Measurements from ENCODE around the gene PDGFB.
A peak's percentile ranks its signal among the peaks of the same experiment; 100 is the strongest.

Gene PDGFB

DNA sequence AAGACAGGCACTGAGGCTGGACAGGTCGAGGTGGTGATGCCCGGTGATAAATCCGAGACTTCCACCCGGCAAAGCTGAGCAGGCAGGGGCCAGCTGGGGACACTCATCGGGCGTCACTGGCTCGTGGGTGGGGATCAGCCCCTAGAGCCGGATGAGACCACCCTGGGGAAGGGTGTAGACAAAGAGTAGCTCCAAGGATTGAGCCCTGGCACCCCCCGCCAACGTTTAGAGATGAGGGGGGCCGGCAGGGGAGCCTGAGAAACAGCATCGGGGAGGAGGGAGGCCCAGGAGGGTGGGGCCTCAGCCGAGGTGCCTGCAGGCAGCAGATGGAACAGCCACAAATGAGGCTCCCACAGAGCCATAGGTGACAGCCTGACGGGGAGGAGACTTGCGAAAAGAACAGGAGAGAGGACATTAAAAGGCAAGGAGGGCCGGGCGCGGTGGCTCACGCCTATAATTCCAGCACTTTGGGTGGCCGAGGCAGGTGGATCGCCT lies 64.9 kb downstream of the PDGFB start:
- H3K27ac ChIP-seq, result no peak overlapping the region
- in situ Hi-C loops (cut with HindIII; ENCODE audit: low pct_ligation_motif_present, low sequenced_read_pairs), result no loop called here
- no peak overlapping the region for H3K4me3 ChIP-seq (ENCODE audit: low read depth, low read length)
- H3K27me3 ChIP-seq (replicated peaks), result no peaks in the 10 kb centered on the region
- TF ChIP-seq CTCF (IDR thresholded peaks at IDR 0.05; ENCODE audit: low read depth, low read length, missing control alignments), result no peak
- H3K36me3 ChIP-seq (replicated peaks), result no peaks in the 10 kb centered on the region
- no peak for DNase-seq

GRCh38 chr22:39179401-39179827 lies 65.4 kb downstream of the PDGFB start:
- in situ Hi-C loops (cut with HindIII; ENCODE audit: low pct_ligation_motif_present, low sequenced_read_pairs), result no loop called here
- no peak for TF ChIP-seq CTCF (IDR thresholded peaks at IDR 0.05; ENCODE audit: low read depth, low read length, missing control alignments)
- no peak overlapping the region for H3K4me3 ChIP-seq (ENCODE audit: low read depth, low read length)
- no peak overlapping the region for H3K27ac ChIP-seq
- no peak for DNase-seq
- no peaks in the 10 kb centered on the region for H3K27me3 ChIP-seq (replicated peaks)
- H3K36me3 ChIP-seq (replicated peaks), result no peaks in the 10 kb centered on the region

GRCh38 chr22:39178206-39179111 lies 66.3 kb downstream of the PDGFB start:
- H3K27ac ChIP-seq, result peak overlapping the region; percentile 21
- peak; percentile 54 for DNase-seq
- in situ Hi-C loops (cut with HindIII; ENCODE audit: low pct_ligation_motif_present, low sequenced_read_pairs), result no loop called here

GRCh38 chr22:39177791-39178190 lies 67.0 kb downstream of the PDGFB start:
- Histone ChIP-seq H3K27me3 (replicated peaks) (no peaks in the 10 kb centered on the region), H3K4me3 (ENCODE audit: low read depth, low read length) (no peak overlapping the region), H3K27ac (peak overlapping the region; percentile 21), H3K36me3 (replicated peaks) (no peaks in the 10 kb centered on the region)
- in situ Hi-C loops (cut with HindIII; ENCODE audit: low pct_ligation_motif_present, low sequenced_read_pairs), result no loop called here
- DNase-seq, result no peak
- TF ChIP-seq CTCF (IDR thresholded peaks at IDR 0.05; ENCODE audit: low read depth, low read length, missing control alignments), result no peak

More at GRCh38 chr22:39178206-39179111, 66.3 kb downstream of the PDGFB start:
- Histone ChIP-seq H3K36me3 (replicated peaks) (no peaks in the 10 kb centered on the region), H3K4me3 (ENCODE audit: low read depth, low read length) (no peak overlapping the region), H3K27me3 (replicated peaks) (no peaks in the 10 kb centered on the region)
- TF ChIP-seq CTCF (IDR thresholded peaks at IDR 0.05; ENCODE audit: low read depth, low read length, missing control alignments), result no peak

DNA sequence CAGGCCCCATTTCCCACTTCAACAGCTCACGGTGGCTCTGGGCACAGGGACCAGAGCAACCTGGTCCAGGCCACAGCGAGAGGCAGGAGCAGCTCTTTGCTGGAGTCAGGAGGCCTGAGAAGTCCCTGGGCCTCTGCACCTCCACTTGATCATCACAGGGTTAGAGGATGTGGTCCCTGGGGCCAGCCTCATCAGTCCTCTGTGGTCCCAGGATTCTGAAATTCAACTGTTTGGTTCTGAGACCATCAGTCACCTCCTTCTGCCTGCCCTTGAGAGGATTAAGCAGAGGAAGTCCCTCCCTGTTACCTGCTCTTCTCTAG lies 67.4 kb downstream of the PDGFB start:
- TF ChIP-seq CTCF (IDR thresholded peaks at IDR 0.05; ENCODE audit: low read depth, low read length, missing control alignments), result no peak
- DNase-seq, result no peak
- Histone ChIP-seq H3K27ac (peak overlapping the region; percentile 21), H3K36me3 (replicated peaks) (no peaks in the 10 kb centered on the region), H3K4me3 (ENCODE audit: low read depth, low read length) (no peak overlapping the region), H3K27me3 (replicated peaks) (no peaks in the 10 kb centered on the region)
- in situ Hi-C loops (cut with HindIII; ENCODE audit: low pct_ligation_motif_present, low sequenced_read_pairs), result no loop called here

Measured in brain microvascular endothelial cell (primary cell).